BLaER1 treated with 17β-estradiol and CSF1 and Interleukin-3, amounts not matched to agents 10 nM and 100 nM (cell line): Measurements from ENCODE around the gene EHD4.

Experiments
- H3K27ac ChIP-seq, 11 experiments: shearing (Covaris generic); formaldehyde crosslinking; 2 replicates each; pipeline ENCODE4 v1.8.1; 2022
- H3K27me3 ChIP-seq, 11 experiments: shearing (Covaris generic); formaldehyde crosslinking; 2 replicates each; pipeline ENCODE4 v1.8.1; 2022
- H3K36me3 ChIP-seq, 11 experiments: shearing (Covaris generic); formaldehyde crosslinking; 2 replicates each; pipeline ENCODE4 v1.8.1; 2022
- H3K4me1 ChIP-seq, 10 experiments: shearing (Covaris generic); formaldehyde crosslinking; 2 replicates each; pipeline ENCODE4 v1.8.1; 2022
- H3K4me2 ChIP-seq, 11 experiments: shearing (Covaris generic); formaldehyde crosslinking; 2 replicates each; pipeline ENCODE4 v1.8.1; 2022
- H3K4me3 ChIP-seq, 10 experiments: shearing (Covaris generic); formaldehyde crosslinking; 2 replicates each; pipeline ENCODE4 v1.8.1; 2022
- H3K9ac ChIP-seq, 11 experiments: shearing (Covaris generic); formaldehyde crosslinking; 2 replicates each; pipeline ENCODE4 v1.8.1; 2022
- H3K9me3 ChIP-seq, 11 experiments: shearing (Covaris generic); formaldehyde crosslinking; replicated peaks in 1 of 11; 2 replicates each; pipeline ENCODE4 v1.8.1; 2022
- H4K20me1 ChIP-seq, 11 experiments: shearing (Covaris generic); formaldehyde crosslinking; 2 replicates each; pipeline ENCODE4 v1.8.1; 2022
- Cebpa-rat ChIP-seq, 11 experiments: shearing (Covaris generic); IDR thresholded peaks; 2 replicates each; pipeline ENCODE4 v1.8.1; 2022

Gene EHD4

GRCh38 chr15:41983221-41983620, 10.9 kb upstream of the EHD4 start:
- no peaks in the 10 kb centered on the region for H4K20me1 ChIP-seq
- no peak overlapping the region for H3K27ac ChIP-seq
- H3K9ac ChIP-seq: no peak overlapping the region
- H3K27me3 ChIP-seq: no peaks in the 10 kb centered on the region
- TF ChIP-seq Cebpa-rat (IDR thresholded peaks at IDR 0.05): no peak
- H3K4me3 ChIP-seq: no peak overlapping the region
- peaks cover 0 to 14% (median 4%) of the 10 kb centered on the region in 10 experiments; a peak in 8 of 20 replicates for H3K4me1 ChIP-seq
- no peaks in the 10 kb centered on the region for H3K9me3 ChIP-seq
- no peaks in the 10 kb centered on the region for H3K36me3 ChIP-seq
- no peak overlapping the region for H3K4me2 ChIP-seq

- TF ChIP-seq Cebpa-rat (IDR thresholded peaks at IDR 0.05): no peak
- H3K9me3 ChIP-seq: no peaks in the 10 kb centered on the region
- no peaks in the 10 kb centered on the region for H3K36me3 ChIP-seq
- peaks cover 0 to 14% (median 4%) of the 10 kb centered on the region in 10 experiments; a peak in 8 of 20 replicates for H3K4me1 ChIP-seq
- H3K4me3 ChIP-seq: no peak overlapping the region
- H4K20me1 ChIP-seq: no peaks in the 10 kb centered on the region
- H3K9ac ChIP-seq: no peak overlapping the region
- no peaks in the 10 kb centered on the region for H3K27me3 ChIP-seq
- no peak overlapping the region for H3K4me2 ChIP-seq
- H3K27ac ChIP-seq: no peak overlapping the region
Measured at GRCh38 chr15:41982133-41982930, 10.0 kb upstream of the EHD4 start.

GRCh38 chr15:41981371-41982132, 9.2 kb upstream of the EHD4 start:
- no peak for TF ChIP-seq Cebpa-rat (IDR thresholded peaks at IDR 0.05)
- no peaks in the 10 kb centered on the region for H3K9me3 ChIP-seq
- H3K4me2 ChIP-seq: peak overlapping the region in 4 of 11 experiments; percentile 1 to 35 (median 32); a peak in 6 of 22 replicates

GRCh38 chr15:41980654-41981323, 8.4 kb upstream of the EHD4 start:
- H3K4me2 ChIP-seq: peak overlapping the region in 4 of 11 experiments; percentile 1 to 35 (median 32); a peak in 6 of 22 replicates
- H4K20me1 ChIP-seq: no peaks in the 10 kb centered on the region
- no peaks in the 10 kb centered on the region for H3K27me3 ChIP-seq
- H3K36me3 ChIP-seq: no peaks in the 10 kb centered on the region
- H3K9ac ChIP-seq: no peak overlapping the region
- H3K4me3 ChIP-seq: no peak overlapping the region
- H3K9me3 ChIP-seq: no peaks in the 10 kb centered on the region
- H3K27ac ChIP-seq: no peak overlapping the region
- no peak for TF ChIP-seq Cebpa-rat (IDR thresholded peaks at IDR 0.05)
- H3K4me1 ChIP-seq: peaks cover 0 to 14% (median 4%) of the 10 kb centered on the region in 10 experiments; a peak in 8 of 20 replicates

More at GRCh38 chr15:41981371-41982132, 9.2 kb upstream of the EHD4 start:
- H4K20me1 ChIP-seq: no peaks in the 10 kb centered on the region
- H3K27me3 ChIP-seq: no peaks in the 10 kb centered on the region
- H3K36me3 ChIP-seq: no peaks in the 10 kb centered on the region
- no peak overlapping the region for H3K9ac ChIP-seq
- H3K4me3 ChIP-seq: no peak overlapping the region
- H3K4me1 ChIP-seq: peaks cover 0 to 14% (median 4%) of the 10 kb centered on the region in 10 experiments; a peak in 8 of 20 replicates
- H3K27ac ChIP-seq: no peak overlapping the region

- H3K36me3 ChIP-seq: no peaks in the 10 kb centered on the region
- no peak overlapping the region for H3K27ac ChIP-seq
- no peaks in the 10 kb centered on the region for H3K27me3 ChIP-seq
- no peak overlapping the region for H3K4me3 ChIP-seq
- no peaks in the 10 kb centered on the region for H4K20me1 ChIP-seq
- peaks cover 0 to 14% (median 0%) of the 10 kb centered on the region in 10 experiments; a peak in 5 of 20 replicates for H3K4me1 ChIP-seq
- H3K9me3 ChIP-seq: no peaks in the 10 kb centered on the region
- no peak for TF ChIP-seq Cebpa-rat (IDR thresholded peaks at IDR 0.05)
- H3K9ac ChIP-seq: no peak overlapping the region
- no peak overlapping the region for H3K4me2 ChIP-seq
Measured at GRCh38 chr15:41979493-41980266, 7.3 kb upstream of the EHD4 start.

- Histone ChIP-seq H3K4me3 (no peak overlapping the region), H3K9ac (no peak overlapping the region), H3K9me3 (no peaks in the 10 kb centered on the region), H3K36me3 (no peaks in the 10 kb centered on the region), H3K27ac (no peak overlapping the region), H4K20me1 (no peaks in the 10 kb centered on the region), H3K4me2 (no peak overlapping the region), H3K4me1 (peaks cover 0 to 14% (median 0%) of the 10 kb centered on the region in 10 experiments; a peak in 6 of 20 replicates), H3K27me3 (no peaks in the 10 kb centered on the region)
- no peak for TF ChIP-seq Cebpa-rat (IDR thresholded peaks at IDR 0.05)
Measured at GRCh38 chr15:41978534-41978933, 6.2 kb upstream of the EHD4 start.

- Histone ChIP-seq H3K9ac (no peak overlapping the region), H3K36me3 (no peaks in the 10 kb centered on the region), H3K27me3 (no peaks in the 10 kb centered on the region), H4K20me1 (no peaks in the 10 kb centered on the region), H3K4me1 (peaks cover 4 to 21% (median 5%) of the 10 kb centered on the region in 10 experiments; a peak in 14 of 20 replicates), H3K4me2 (no peak overlapping the region), H3K4me3 (no peak overlapping the region), H3K27ac (no peak overlapping the region), H3K9me3 (no peaks in the 10 kb centered on the region)
- no peak for TF ChIP-seq Cebpa-rat (IDR thresholded peaks at IDR 0.05)
Measured at GRCh38 chr15:41977757-41978383, 5.5 kb upstream of the EHD4 start.

GRCh38 chr15:41975669-41976068, 3.3 kb upstream of the EHD4 start:
- Histone ChIP-seq H3K9me3 (no peaks in the 10 kb centered on the region), H3K4me1 (peaks cover 14 to 19% (median 16%) of the 10 kb centered on the region in 10 experiments), H3K36me3 (no peaks in the 10 kb centered on the region), H4K20me1 (peaks cover 0 to 7% (median 0%) of the 10 kb centered on the region in 11 experiments; a peak in 5 of 22 replicates), H3K9ac (no peak overlapping the region), H3K27ac (no peak overlapping the region), H3K4me2 (no peak overlapping the region), H3K4me3 (no peak overlapping the region), H3K27me3 (no peaks in the 10 kb centered on the region)
- no peak for TF ChIP-seq Cebpa-rat (IDR thresholded peaks at IDR 0.05)
